ENCODE data around the gene PIGO. TPM values are rescaled to one million over a fixed set of nuclear protein-coding genes. Genes with fewer than 3 reads are reported as not detected.
A peak's percentile ranks its signal among the peaks of the same experiment; 100 is the strongest.

PIGO gene
- total and polyA plus RNA-seq, 5 donors from 2014 or later: 18.3 to 31.5 (median 22.4) TPM

DNA sequence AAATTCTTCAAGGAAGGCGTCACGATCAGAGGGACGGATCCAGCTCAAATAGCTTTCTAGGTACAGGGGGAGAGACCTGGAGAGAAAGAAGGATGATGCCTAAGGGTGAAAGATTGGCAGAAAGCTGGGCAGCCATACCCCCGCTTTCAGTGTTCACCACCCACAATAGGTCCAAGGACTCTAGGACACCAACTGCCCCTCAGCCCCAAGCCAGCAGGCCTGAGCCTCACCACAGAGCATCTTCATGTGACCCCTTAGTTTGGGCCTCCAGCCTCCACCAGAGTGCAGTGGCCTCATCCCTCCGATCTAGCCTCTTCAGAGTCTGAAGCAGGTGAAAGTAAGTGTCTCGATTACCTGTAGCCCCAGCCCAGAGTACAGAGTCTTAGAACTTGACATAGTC is 22.2 kb downstream of the PIGO start:
- Histone ChIP-seq H3K4me3 (ENCODE audit: low read depth, low read length) (no peak overlapping the region), H3K9me3 (ENCODE audit: control insufficient read depth in 2 of 2, low read length in 2 of 2) (no peaks in the 10 kb centered on the region), H3K27ac (ENCODE audit: insufficient read depth, low read length, poor library complexity, severe bottlenecking) (no peak overlapping the region), H3K27me3 (ENCODE audit: control insufficient read depth, insufficient read depth, low read length) (no peaks in the 10 kb centered on the region), H3K36me3 (ENCODE audit: control insufficient read depth, insufficient read depth, low read length) (peaks cover 13% of the 10 kb centered on the region), H3K4me1 (ENCODE audit: control insufficient read depth, insufficient read depth, low read length, poor library complexity, severe bottlenecking) (peaks cover 43% of the 10 kb centered on the region)
- no peaks in the 10 kb centered on the region for H3K9me3 Mint-ChIP-seq
- ATAC-seq (ENCODE audit: low read depth in 2 of 2) (no peak), DNase-seq (no peak)
- peaks cover 8% of the 10 kb centered on the region for H3K36me3 Mint-ChIP-seq
- H3K4me3 Mint-ChIP-seq: peak overlapping the region in 2 of 4 donors; percentile 51 to 64
- H3K4me1 Mint-ChIP-seq: peaks cover 8 to 60% (median 37%) of the 10 kb centered on the region in 4 donors
- no peaks in the 10 kb centered on the region for H3K27me3 Mint-ChIP-seq
- peak overlapping the region in 1 of 3 donors; percentile 77 for H3K27ac Mint-ChIP-seq

DNA sequence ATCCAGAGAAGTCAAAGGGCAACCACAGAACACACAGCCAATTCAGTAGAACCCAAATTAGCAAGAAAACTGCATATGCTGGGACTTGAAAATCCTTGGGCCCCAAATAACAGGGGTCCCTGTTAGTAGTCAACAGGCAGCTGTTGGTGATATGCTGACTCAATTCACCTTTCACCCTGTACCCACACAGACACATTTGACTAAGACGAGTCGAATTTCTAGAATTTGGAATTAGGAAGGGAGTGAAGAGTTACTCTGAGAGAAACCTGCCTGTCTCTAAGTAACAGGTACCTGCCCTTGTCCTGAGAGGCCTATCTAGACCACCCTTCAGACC is 23.1 kb downstream of the PIGO start:
- H3K4me1 ChIP-seq (ENCODE audit: control insufficient read depth, insufficient read depth, low read length, poor library complexity, severe bottlenecking): peaks cover 43% of the 10 kb centered on the region
- H3K36me3 ChIP-seq (ENCODE audit: control insufficient read depth, insufficient read depth, low read length): peaks cover 19% of the 10 kb centered on the region
- H3K4me1 Mint-ChIP-seq: peaks cover 15 to 60% (median 41%) of the 10 kb centered on the region in 4 donors
- no peaks in the 10 kb centered on the region for H3K27me3 ChIP-seq (ENCODE audit: control insufficient read depth, insufficient read depth, low read length)
- H3K27ac Mint-ChIP-seq: peak overlapping the region; percentile 95 to 98 (median 95)
- peaks cover 14% of the 10 kb centered on the region for H3K36me3 Mint-ChIP-seq
- no peaks in the 10 kb centered on the region for H3K27me3 Mint-ChIP-seq
- DNase-seq (no peak), ATAC-seq (ENCODE audit: low read depth in 2 of 2) (no peak)
- peak overlapping the region; percentile 97 for H3K4me3 ChIP-seq (ENCODE audit: low read depth, low read length)
- H3K27ac ChIP-seq (ENCODE audit: insufficient read depth, low read length, poor library complexity, severe bottlenecking): peak overlapping the region; percentile 97
- no peaks in the 10 kb centered on the region for H3K9me3 Mint-ChIP-seq
- no peaks in the 10 kb centered on the region for H3K9me3 ChIP-seq (ENCODE audit: control insufficient read depth in 2 of 2, low read length in 2 of 2)
- peak overlapping the region; percentile 86 to 91 (median 88) for H3K4me3 Mint-ChIP-seq

DNA sequence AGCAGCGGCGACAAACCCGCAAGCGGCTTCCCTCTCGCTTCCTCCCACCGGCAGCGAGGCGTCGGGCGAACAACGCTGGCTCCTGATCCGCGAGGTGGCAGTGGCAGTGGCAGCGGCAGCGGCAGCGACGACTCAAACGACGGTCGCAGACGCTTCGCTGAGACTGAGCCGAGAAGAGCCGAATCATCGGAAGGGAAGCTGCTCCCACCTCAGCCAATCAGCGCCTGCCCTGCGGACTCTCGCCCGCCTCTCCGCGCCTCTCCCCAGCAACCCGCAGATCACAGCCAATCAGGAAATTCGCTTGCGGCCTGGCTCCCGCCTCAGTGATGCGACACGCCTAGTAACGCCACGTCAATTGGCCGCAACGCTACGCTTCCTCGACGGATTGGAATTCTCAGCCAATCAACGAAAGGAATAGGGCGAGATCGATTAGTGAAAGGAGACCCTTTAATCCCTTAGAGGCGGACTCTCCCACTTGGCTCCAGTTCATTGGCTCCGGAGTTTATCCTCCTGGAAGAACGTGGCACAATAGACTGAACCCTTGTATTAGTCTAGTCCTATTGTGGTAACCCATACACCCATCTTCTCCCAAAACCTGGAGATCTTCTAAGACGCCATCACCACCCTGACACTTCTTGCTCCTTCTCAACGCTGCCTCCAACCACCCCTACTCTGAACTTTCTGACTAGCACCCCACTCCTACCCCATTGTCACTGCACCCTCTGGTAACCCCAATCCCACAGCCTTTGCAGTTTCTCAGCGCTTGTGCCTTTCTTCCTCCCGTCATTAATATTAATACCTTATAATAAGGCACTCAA is 23.7 kb downstream of the PIGO start, which contains the start of gene VCP:
VCP (minus strand) TSS at position 165 of the 818 bp plus-strand sequence. CDS start 272 bp downstream, outside the sequence.
- peak; percentile 98 to 99 (median 99) for DNase-seq
- no peaks in the 10 kb centered on the region for H3K27me3 ChIP-seq (ENCODE audit: control insufficient read depth, insufficient read depth, low read length)
- peaks cover 25% of the 10 kb centered on the region for H3K36me3 ChIP-seq (ENCODE audit: control insufficient read depth, insufficient read depth, low read length)
- peak; percentile 91 to 93 for ATAC-seq (ENCODE audit: low read depth in 2 of 2)
- peak within 1 kb of the TSS; percentile 86 to 98 (median 90) for H3K4me3 Mint-ChIP-seq
- no peaks in the 10 kb centered on the region for H3K9me3 Mint-ChIP-seq
- no peaks in the 10 kb centered on the region for H3K9me3 ChIP-seq (ENCODE audit: control insufficient read depth in 2 of 2, low read length in 2 of 2)
- H3K27ac ChIP-seq (ENCODE audit: insufficient read depth, low read length, poor library complexity, severe bottlenecking): peak within 1 kb of the TSS; percentile 97
- H3K27ac Mint-ChIP-seq: peak within 1 kb of the TSS; percentile 95 to 98 (median 95)
- peaks cover 18% of the 10 kb centered on the region for H3K36me3 Mint-ChIP-seq
- H3K4me1 Mint-ChIP-seq: peaks cover 15 to 60% (median 43%) of the 10 kb centered on the region in 4 donors
- peak within 1 kb of the TSS; percentile 97 for H3K4me3 ChIP-seq (ENCODE audit: low read depth, low read length)
- no peaks in the 10 kb centered on the region for H3K27me3 Mint-ChIP-seq
- H3K4me1 ChIP-seq (ENCODE audit: control insufficient read depth, insufficient read depth, low read length, poor library complexity, severe bottlenecking): peaks cover 42% of the 10 kb centered on the region

DNA sequence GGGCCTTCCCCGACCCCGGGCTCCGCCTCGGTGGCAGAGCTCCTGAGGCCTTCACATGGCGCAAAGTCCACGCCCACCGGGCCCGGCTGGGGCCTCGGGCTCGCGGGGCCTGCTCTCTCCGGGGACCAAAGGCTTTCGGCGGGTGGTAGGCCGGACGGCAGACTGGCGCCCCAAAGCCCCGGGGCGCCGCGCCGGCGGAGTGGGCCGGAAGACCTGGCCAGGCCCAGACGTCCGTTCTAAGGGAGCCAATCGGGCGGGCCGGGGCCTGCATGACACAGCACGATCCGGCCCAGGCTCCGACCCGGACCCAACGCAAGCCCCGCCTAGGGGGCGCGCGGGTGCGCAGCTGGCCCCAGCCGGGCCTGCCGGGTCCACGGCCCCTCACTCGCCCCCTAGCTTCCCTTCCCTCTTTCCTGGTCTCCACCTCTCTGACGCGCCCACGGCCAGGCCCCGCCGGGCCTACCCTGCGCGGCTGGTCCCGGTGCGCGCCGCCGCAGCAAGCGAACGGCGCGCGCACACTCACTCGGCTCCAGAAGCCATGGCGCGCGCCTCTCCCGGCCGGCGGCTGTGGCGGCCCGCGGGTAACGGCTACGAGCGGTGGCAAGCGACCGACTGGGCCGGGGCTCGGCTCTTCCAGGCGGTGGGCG is 24.5 kb downstream of the PIGO start:
- peak overlapping the region; percentile 95 to 98 (median 95) for H3K27ac Mint-ChIP-seq
- Histone ChIP-seq H3K4me1 (ENCODE audit: control insufficient read depth, insufficient read depth, low read length, poor library complexity, severe bottlenecking) (peaks cover 42% of the 10 kb centered on the region), H3K27me3 (ENCODE audit: control insufficient read depth, insufficient read depth, low read length) (no peaks in the 10 kb centered on the region), H3K9me3 (ENCODE audit: control insufficient read depth in 2 of 2, low read length in 2 of 2) (no peaks in the 10 kb centered on the region), H3K27ac (ENCODE audit: insufficient read depth, low read length, poor library complexity, severe bottlenecking) (peak overlapping the region; percentile 97), H3K36me3 (ENCODE audit: control insufficient read depth, insufficient read depth, low read length) (peaks cover 32% of the 10 kb centered on the region), H3K4me3 (ENCODE audit: low read depth, low read length) (peak overlapping the region; percentile 96)
- DNase-seq (peak; percentile 73 to 86 (median 77)), ATAC-seq (ENCODE audit: low read depth in 2 of 2) (peak; percentile 43 to 51)
- H3K9me3 Mint-ChIP-seq: no peaks in the 10 kb centered on the region
- H3K4me1 Mint-ChIP-seq: peaks cover 15 to 62% (median 48%) of the 10 kb centered on the region in 4 donors
- peaks cover 23% of the 10 kb centered on the region for H3K36me3 Mint-ChIP-seq
- peak overlapping the region; percentile 86 to 98 (median 90) for H3K4me3 Mint-ChIP-seq
- no peaks in the 10 kb centered on the region for H3K27me3 Mint-ChIP-seq

DNA sequence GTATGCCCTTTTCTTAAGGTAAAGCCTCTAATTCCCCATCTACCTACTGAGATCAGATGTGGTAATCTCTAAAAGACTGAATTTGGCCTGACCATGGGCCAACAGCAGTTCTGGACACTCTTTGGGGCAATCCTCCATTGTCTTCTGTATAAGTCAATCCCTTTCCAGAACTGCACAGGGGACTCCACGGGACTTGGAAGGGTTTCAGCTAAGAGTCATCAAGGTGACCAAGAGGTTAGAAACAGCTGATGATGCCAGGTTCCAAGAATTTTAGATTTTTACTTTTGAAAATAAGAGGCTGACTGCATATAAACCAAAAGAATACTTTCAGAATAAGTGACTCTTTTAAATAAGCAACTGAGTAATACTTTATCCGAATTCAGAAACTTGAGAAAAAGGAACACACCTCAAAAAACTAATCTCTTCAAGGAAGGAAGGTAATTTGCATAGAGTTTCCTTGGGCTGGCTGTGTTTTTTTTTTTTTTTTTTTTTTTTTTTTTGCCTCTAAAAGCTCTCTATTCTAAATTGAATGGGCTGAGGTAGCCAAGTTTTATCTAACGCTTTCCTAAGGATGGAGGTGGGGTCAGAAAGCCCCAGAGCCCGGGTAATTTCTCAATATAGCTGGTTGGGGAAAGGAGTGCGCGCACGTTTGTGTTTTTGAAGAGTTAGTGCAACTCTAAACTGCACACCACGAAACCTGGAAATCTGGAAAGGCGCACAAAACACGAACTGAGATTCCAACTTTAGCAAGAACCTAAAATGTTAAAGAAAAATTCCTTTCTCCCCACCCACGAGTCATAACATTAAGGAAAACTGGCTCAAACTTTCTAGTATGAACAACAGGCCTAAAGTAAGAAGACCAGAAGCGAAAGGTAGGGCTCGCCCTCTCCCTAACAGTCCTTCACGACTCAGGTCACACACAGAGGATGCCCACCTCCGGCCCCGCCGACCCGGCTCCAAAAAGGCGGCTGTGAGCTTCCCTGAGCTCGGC is 25.3 kb downstream of the PIGO start:
- Histone ChIP-seq H3K4me1 (ENCODE audit: control insufficient read depth, insufficient read depth, low read length, poor library complexity, severe bottlenecking) (peaks cover 42% of the 10 kb centered on the region), H3K9me3 (ENCODE audit: control insufficient read depth in 2 of 2, low read length in 2 of 2) (no peaks in the 10 kb centered on the region), H3K27me3 (ENCODE audit: control insufficient read depth, insufficient read depth, low read length) (no peaks in the 10 kb centered on the region), H3K27ac (ENCODE audit: insufficient read depth, low read length, poor library complexity, severe bottlenecking) (peak overlapping the region; percentile 97), H3K36me3 (ENCODE audit: control insufficient read depth, insufficient read depth, low read length) (peaks cover 40% of the 10 kb centered on the region), H3K4me3 (ENCODE audit: low read depth, low read length) (peak overlapping the region; percentile 96)
- peaks cover 15 to 66% (median 52%) of the 10 kb centered on the region in 4 donors for H3K4me1 Mint-ChIP-seq
- ATAC-seq (ENCODE audit: low read depth in 2 of 2): no peak
- H3K4me3 Mint-ChIP-seq: peak overlapping the region; percentile 86 to 98 (median 90)
- no peaks in the 10 kb centered on the region for H3K27me3 Mint-ChIP-seq
- peaks cover 26% of the 10 kb centered on the region for H3K36me3 Mint-ChIP-seq
- peak in 1 of 3 donors; percentile 49 for DNase-seq
- no peaks in the 10 kb centered on the region for H3K9me3 Mint-ChIP-seq
- peak overlapping the region; percentile 86 to 97 (median 95) for H3K27ac Mint-ChIP-seq

DNA sequence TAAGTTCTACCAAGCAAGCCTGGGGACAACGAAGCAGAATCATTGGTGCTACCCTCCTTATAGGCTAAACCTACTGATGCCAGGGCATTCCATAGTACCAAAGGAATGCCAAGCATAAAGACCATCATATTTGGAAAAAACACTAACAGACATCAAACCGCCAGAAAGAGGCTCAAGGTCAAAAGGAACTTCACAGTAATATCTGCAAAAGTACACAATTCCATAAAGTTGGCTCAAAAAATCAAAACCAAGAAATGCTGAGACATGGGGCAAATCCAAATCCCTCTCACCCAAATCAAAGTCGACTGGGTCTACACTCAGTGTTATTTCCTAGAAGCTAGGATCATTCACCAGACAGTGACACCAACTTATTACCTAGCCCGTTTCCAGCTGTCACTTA is 27.4 kb downstream of the PIGO start:
- Mint-ChIP-seq H3K27ac (peak overlapping the region in 2 of 3 donors; percentile 44 to 61), H3K27me3 (no peaks in the 10 kb centered on the region), H3K4me1 (peaks cover 15 to 71% (median 52%) of the 10 kb centered on the region in 4 donors)

DNA sequence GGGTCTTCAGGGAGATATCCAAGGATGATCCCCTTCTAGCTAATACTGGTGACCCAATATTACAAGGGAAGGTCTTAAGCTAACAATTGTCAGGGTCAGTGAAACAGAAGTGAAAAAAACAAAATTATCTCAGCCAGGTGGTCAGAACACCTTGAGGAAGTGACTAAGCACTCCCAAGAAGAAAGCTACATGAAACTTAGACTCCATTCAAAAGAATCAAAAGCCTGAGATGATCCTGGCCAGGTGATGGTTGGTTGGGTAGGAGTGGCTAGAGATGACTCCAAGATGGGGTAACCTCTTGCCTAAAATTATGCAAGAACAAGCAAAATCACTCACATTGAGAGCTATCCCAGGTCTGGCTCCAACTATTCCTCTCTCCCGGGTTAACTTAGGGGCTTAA is 29.3 kb downstream of the PIGO start:
- Mint-ChIP-seq H3K9me3 (no peaks in the 10 kb centered on the region), H3K36me3 (peaks cover 50% of the 10 kb centered on the region), H3K4me1 (peaks cover 15 to 60% (median 42%) of the 10 kb centered on the region in 4 donors), H3K4me3 (peak overlapping the region in 1 of 4 donors; percentile 91), H3K27me3 (no peaks in the 10 kb centered on the region), H3K27ac (peak overlapping the region in 1 of 3 donors; percentile 83)
- H3K4me1 ChIP-seq (ENCODE audit: control insufficient read depth, insufficient read depth, low read length, poor library complexity, severe bottlenecking): peaks cover 34% of the 10 kb centered on the region
- no peak overlapping the region for H3K27ac ChIP-seq (ENCODE audit: insufficient read depth, low read length, poor library complexity, severe bottlenecking)
- no peaks in the 10 kb centered on the region for H3K9me3 ChIP-seq (ENCODE audit: control insufficient read depth in 2 of 2, low read length in 2 of 2)
- no peak overlapping the region for H3K4me3 ChIP-seq (ENCODE audit: low read depth, low read length)
- DNase-seq (no peak), ATAC-seq (ENCODE audit: low read depth in 2 of 2) (no peak)
- peaks cover 73% of the 10 kb centered on the region for H3K36me3 ChIP-seq (ENCODE audit: control insufficient read depth, insufficient read depth, low read length)
- no peaks in the 10 kb centered on the region for H3K27me3 ChIP-seq (ENCODE audit: control insufficient read depth, insufficient read depth, low read length)

More for the DNA sequence above, 27.4 kb downstream of the PIGO start:
- ATAC-seq (ENCODE audit: low read depth in 2 of 2) (no peak), DNase-seq (no peak)
- H3K4me3 Mint-ChIP-seq: peak overlapping the region; percentile 75 to 98 (median 88)
- H3K36me3 ChIP-seq (ENCODE audit: control insufficient read depth, insufficient read depth, low read length): peaks cover 53% of the 10 kb centered on the region
- no peaks in the 10 kb centered on the region for H3K9me3 Mint-ChIP-seq
- peaks cover 42% of the 10 kb centered on the region for H3K4me1 ChIP-seq (ENCODE audit: control insufficient read depth, insufficient read depth, low read length, poor library complexity, severe bottlenecking)
- H3K27ac ChIP-seq (ENCODE audit: insufficient read depth, low read length, poor library complexity, severe bottlenecking): no peak overlapping the region
- H3K4me3 ChIP-seq (ENCODE audit: low read depth, low read length): peak overlapping the region; percentile 55
- peaks cover 32% of the 10 kb centered on the region for H3K36me3 Mint-ChIP-seq
- no peaks in the 10 kb centered on the region for H3K9me3 ChIP-seq (ENCODE audit: control insufficient read depth in 2 of 2, low read length in 2 of 2)
- no peaks in the 10 kb centered on the region for H3K27me3 ChIP-seq (ENCODE audit: control insufficient read depth, insufficient read depth, low read length)

Data from CD4-positive, CD25-positive, alpha-beta regulatory T cell (primary cell).